Liver (tissue), 9 donors: ENCODE results near the gene HMG20A. TPM values are rescaled to one million over a fixed set of nuclear protein-coding genes. Genes with fewer than 3 reads are reported as not detected.

Experiments used
- DNase-seq: peaks from one replicate; pipeline ENCODE4 v3.0.0-alpha.2; 2017; ENCODE audit warnings: low spot score
- H3K27ac ChIP-seq, 2 donors: one replicate each; pipeline ENCODE4 v1.7.0; 2013; ENCODE audit warnings: inconsistent platforms in 2 of 2, low read length in 2 of 2, control low read depth in 1 of 2, low read depth in 1 of 2, mild to moderate bottlenecking in 1 of 2
- H3K27me3 ChIP-seq, 4 donors: one replicate each; pipeline versions ENCODE4 v1.6.1 to v1.7.0; 2013; ENCODE audit warnings: low read length in 3 of 4, inconsistent platforms in 1 of 4, mild to moderate bottlenecking in 1 of 4, moderate library complexity in 1 of 4; ENCODE audit not compliant: control insufficient read depth in 4 of 4, insufficient read depth in 4 of 4
- H3K36me3 ChIP-seq, 4 donors: one replicate each; pipeline versions ENCODE4 v1.6.1 to v1.7.0; 2013; ENCODE audit warnings: low read length in 3 of 4, mild to moderate bottlenecking in 3 of 4, low read depth in 1 of 4, moderate library complexity in 1 of 4; ENCODE audit not compliant: control insufficient read depth in 4 of 4, insufficient read depth in 3 of 4
- H3K4me1 ChIP-seq, 4 donors: one replicate each; pipeline versions ENCODE4 v1.6.1 to v1.7.0; 2013; ENCODE audit warnings: low read length in 3 of 4, mild to moderate bottlenecking in 3 of 4, moderate library complexity in 1 of 4; ENCODE audit not compliant: control insufficient read depth in 4 of 4, insufficient read depth in 4 of 4
- H3K4me3 ChIP-seq, 3 donors: one replicate each; pipeline versions ENCODE4 v1.6.1 to v1.7.0; 2013; ENCODE audit warnings: low read length in 3 of 3, control low read depth in 1 of 3, low read depth in 1 of 3, mild to moderate bottlenecking in 1 of 3
- H3K9ac ChIP-seq, 2 donors: one replicate each; pipeline ENCODE4 v1.7.0; 2013; ENCODE audit warnings: low read length in 2 of 2, mild to moderate bottlenecking in 2 of 2, moderate library complexity in 2 of 2, control low read depth in 1 of 2, low read depth in 1 of 2
- H3K9me3 ChIP-seq, 4 donors: one replicate each; pipeline versions ENCODE4 v1.6.1 to v1.7.0; 2013; ENCODE audit warnings: low read length in 3 of 4; ENCODE audit not compliant: control insufficient read depth in 4 of 4
- CTCF ChIP-seq: fragments of 150-350 bp; IDR thresholded peaks from 2 replicates; pipeline ENCODE4 v1.5.1; 2017; ENCODE audit warnings: improper control_type of control experiment, low read depth, low read length; ENCODE audit not compliant: missing input control
- FOXA1 ChIP-seq: IDR thresholded peaks from 2 replicates; pipeline ENCODE4 v1.6.1; 2016; ENCODE audit warnings: antibody characterized with exemption
- FOXA2 ChIP-seq: IDR thresholded peaks from 2 replicates; pipeline ENCODE4 v1.6.1; 2016; ENCODE audit warnings: antibody characterized with exemption
- GABPA ChIP-seq, 2 donors: IDR thresholded peaks in 1 of 2; conservative IDR thresholded peaks in 1 of 2; 2 replicates each; pipeline ENCODE4 v1.6.1; 2016; ENCODE audit warnings: antibody characterized with exemption in 2 of 2, mild to moderate bottlenecking in 1 of 2, moderate library complexity in 1 of 2
- HNF4A ChIP-seq, 2 donors: conservative IDR thresholded peaks; 2 replicates each; pipeline ENCODE4 v1.6.1; 2016; ENCODE audit warnings: antibody characterized with exemption in 2 of 2, mild to moderate bottlenecking in 2 of 2
- JUND ChIP-seq, 2 donors: IDR thresholded peaks; 2 replicates each; pipeline ENCODE4 v1.6.1; 2016; ENCODE audit warnings: antibody characterized with exemption in 2 of 2
- REST ChIP-seq: IDR thresholded peaks from 2 replicates; pipeline ENCODE4 v1.6.1; 2016; ENCODE audit warnings: antibody characterized with exemption, mild to moderate bottlenecking
- RXRA ChIP-seq, 2 donors: IDR thresholded peaks; 2 replicates each; pipeline ENCODE4 v1.6.1; 2017 to 2018; ENCODE audit warnings: antibody characterized with exemption in 2 of 2, mild to moderate bottlenecking in 1 of 2
- SP1 ChIP-seq: IDR thresholded peaks from 2 replicates; pipeline ENCODE4 v1.6.1; 2018; ENCODE audit warnings: antibody characterized with exemption, mild to moderate bottlenecking
- TAF1 ChIP-seq: conservative IDR thresholded peaks from 2 replicates; pipeline ENCODE4 v1.6.1; 2016; ENCODE audit warnings: antibody characterized with exemption, mild to moderate bottlenecking
- YY1 ChIP-seq: IDR thresholded peaks from 2 replicates; pipeline ENCODE4 v1.6.1; 2016; ENCODE audit warnings: antibody characterized with exemption, mild to moderate bottlenecking
- ZBTB33 ChIP-seq: IDR thresholded peaks from 2 replicates; pipeline ENCODE4 v1.6.1; 2016; ENCODE audit warnings: antibody characterized with exemption
- WGBS: extraction: QIAGEN DNeasy Blood & Tissue Kit; methylation state at CpG from one replicate; pipeline ENCODE4 v1.1.7; 2013; 5-methylcytosine and 5-hydroxymethylcytosine counted together
- polyA plus RNA-seq, 2 donors: library from polyadenylated mRNA; stranded (reverse) in 1 of 2; unstranded in 1 of 2; fragments of 200-250 nt in 1 of 2; fragments of >200 nt in 1 of 2; fragmentation: Nextera tagmentation in 1 of 2; extraction: Ambion mirVana in 1 of 2; gene quantifications; one replicate each; pipeline versions ENCODE4 v1.2.1 to v1.2.3, GENCODE V29; 2013 to 2015
- total RNA-seq, 2 donors: library from RNA; depleted of rRNA; stranded (reverse); fragments of >200 nt; gene quantifications; one replicate each; pipeline ENCODE4 v1.2.3, GENCODE V29; 2014
- TF ChIP-seq, protein P1 (sequence below): IDR thresholded peaks from 2 replicates; pipeline ENCODE4 v1.6.1; 2016; ENCODE audit warnings: antibody characterized with exemption
- TF ChIP-seq, protein P2 (sequence below): IDR thresholded peaks from 2 replicates; pipeline ENCODE4 v1.6.1; 2016; ENCODE audit warnings: antibody characterized with exemption
- donor health status: healthy.
- donor health status: healthy.
- donor health status: healthy.
- donor health status: healthy.
- donor health status: healthy.

The HMG20A gene
- total and polyA plus RNA-seq, 4 donors: 7.7 to 19.4 (median 13.3) TPM

- no peak for DNase-seq
- Histone ChIP-seq H3K27me3 (peaks cover 0 to 7% (median 0%) of the 10 kb centered on the region in 4 donors), H3K36me3 (no peaks in the 10 kb centered on the region), H3K4me3 (no peak overlapping the region), H3K4me1 (no peaks in the 10 kb centered on the region), H3K9ac (no peak overlapping the region), H3K9me3 (no peaks in the 10 kb centered on the region), H3K27ac (no peak overlapping the region)
- WGBS: 71% methylated on average over 13 of the region's 13 CpGs
- TF ChIP-seq FOXA2 (no peak), TAF1 (no peak), YY1 (no peak), GABPA (IDR thresholded peaks at IDR 0.05 in 1 of 2, conservative IDR thresholded peaks at IDR 0.05 in 1 of 2) (no peak), HNF4A (conservative IDR thresholded peaks at IDR 0.05) (no peak), ZBTB33 (no peak), REST (no peak), RXRA (IDR thresholded peaks at IDR 0.05) (no peak), SP1 (no peak), CTCF (no peak), JUND (IDR thresholded peaks at IDR 0.05) (no peak), FOXA1 (no peak)
- TF ChIP-seq, protein P1, sequence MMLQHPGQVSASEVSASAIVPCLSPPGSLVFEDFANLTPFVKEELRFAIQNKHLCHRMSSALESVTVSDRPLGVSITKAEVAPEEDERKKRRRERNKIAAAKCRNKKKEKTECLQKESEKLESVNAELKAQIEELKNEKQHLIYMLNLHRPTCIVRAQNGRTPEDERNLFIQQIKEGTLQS: no peak
- TF ChIP-seq, protein P2, sequence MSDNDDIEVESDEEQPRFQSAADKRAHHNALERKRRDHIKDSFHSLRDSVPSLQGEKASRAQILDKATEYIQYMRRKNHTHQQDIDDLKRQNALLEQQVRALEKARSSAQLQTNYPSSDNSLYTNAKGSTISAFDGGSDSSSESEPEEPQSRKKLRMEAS: no peak
Observed at GRCh38 chr15:77533578-77534430, 113.1 kb downstream of the HMG20A start.

Other genes starting within 250 kb of the HMG20A start
- 10 to 100 TPM in 1 of 2 donors, 1 to 10 TPM in 1; 9.6 to 14.9 TPM for gene PEAK1, start 784 bp upstream of the HMG20A start, total RNA-seq
- gene PEAK1, start 784 bp upstream of the HMG20A start, polyA plus RNA-seq: 1 to 10 TPM; 1.8 to 2.0 TPM
- 1 to 10 TPM in 1 of 2 donors, under 1 TPM in 1; 0.50 to 1.6 TPM for gene LINGO1, start 212.0 kb downstream of the HMG20A start, total RNA-seq
- gene LINGO1, start 212.0 kb downstream of the HMG20A start, polyA plus RNA-seq: under 1 TPM in 1 of 2 donors, not detected in 1; 0.75 TPM